Neuronal stem cell (in vitro differentiated cells): ENCODE measurements around the gene ALDH3B2.

ENCODE experiments used
- DNase-seq: peaks from one replicate; pipeline ENCODE4 v3.0.0-alpha.2; 2013; ENCODE audit warnings: low spot score
- H2AFZ ChIP-seq: one replicate; pipeline ENCODE4 v1.6.1; 2013; ENCODE audit warnings: mild to moderate bottlenecking, low read length, inconsistent platforms
- H2AK5ac ChIP-seq: 2 replicates; pipeline ENCODE4 v1.6.1; 2013; ENCODE audit warnings: low read depth, mild to moderate bottlenecking, inconsistent platforms, low read length, moderate library complexity, mixed read lengths
- H2BK120ac ChIP-seq: 2 replicates; pipeline ENCODE4 v1.6.1; 2013; ENCODE audit warnings: low read depth, mild to moderate bottlenecking, inconsistent platforms, low read length, moderate library complexity, mixed read lengths
- H2BK12ac ChIP-seq: one replicate; pipeline ENCODE4 v1.6.1; 2013; ENCODE audit warnings: low read length, inconsistent platforms
- H2BK15ac ChIP-seq: 2 replicates; pipeline ENCODE4 v1.6.1; 2013; ENCODE audit warnings: mild to moderate bottlenecking, low read length, inconsistent platforms, mixed read lengths
- H2BK5ac ChIP-seq: one replicate; pipeline ENCODE4 v1.6.1; 2013; ENCODE audit warnings: inconsistent platforms, mild to moderate bottlenecking, low read length, moderate library complexity
- H3K14ac ChIP-seq: one replicate; pipeline ENCODE4 v1.6.1; 2013; ENCODE audit warnings: low read length, inconsistent platforms
- H3K18ac ChIP-seq: 2 replicates; pipeline ENCODE4 v1.6.1; 2013; ENCODE audit warnings: low read length, inconsistent platforms
- H3K23ac ChIP-seq: 2 replicates; pipeline ENCODE4 v1.6.1; 2013; ENCODE audit warnings: low read depth, mild to moderate bottlenecking, mixed read lengths, low read length, inconsistent platforms; ENCODE audit not compliant: poor library complexity
- H3K27ac ChIP-seq: replicated peaks from 3 replicates; pipeline ENCODE4 v1.5.1; 2013; ENCODE audit warnings: low read length, inconsistent platforms
- H3K27me3 ChIP-seq, 3 experiments: 2 replicates each; pipeline ENCODE4 v1.6.1; 2013; ENCODE audit warnings: low read length in 3 of 3, mild to moderate bottlenecking in 2 of 3, inconsistent platforms in 1 of 3, low read depth in 1 of 3, mixed read lengths in 1 of 3, moderate library complexity in 1 of 3; ENCODE audit not compliant: control insufficient read depth in 3 of 3, insufficient read depth in 3 of 3
- H3K36me3 ChIP-seq, 2 donors: replicated peaks in 1 of 2; 2 replicates each; pipeline ENCODE4 v1.6.1; 2013; ENCODE audit warnings: low read length in 2 of 2; ENCODE audit not compliant: control insufficient read depth in 2 of 2, insufficient read depth in 2 of 2
- H3K4ac ChIP-seq: 2 replicates; pipeline ENCODE4 v1.6.1; 2013; ENCODE audit warnings: inconsistent platforms, mild to moderate bottlenecking, low read length, moderate library complexity
- H3K4me1 ChIP-seq, 2 donors: 1 replicate in 1 of 2; 2 replicates in 1 of 2; pipeline ENCODE4 v1.6.1; 2013; ENCODE audit warnings: low read length in 2 of 2, low read depth in 1 of 2; ENCODE audit not compliant: control insufficient read depth in 2 of 2, insufficient read depth in 1 of 2
- H3K4me2 ChIP-seq: one replicate; pipeline ENCODE4 v1.6.1; 2013; ENCODE audit warnings: mild to moderate bottlenecking, low read length, inconsistent platforms; ENCODE audit not compliant: insufficient read depth, poor library complexity, severe bottlenecking
- H3K4me3 ChIP-seq, 2 donors: 2 replicates each; pipeline ENCODE4 v1.5.1; 2013; ENCODE audit warnings: low read length in 2 of 2, mild to moderate bottlenecking in 2 of 2, inconsistent platforms in 1 of 2, moderate library complexity in 1 of 2
- H3K79me1 ChIP-seq: one replicate; pipeline ENCODE4 v1.6.1; 2013; ENCODE audit warnings: low read depth, mild to moderate bottlenecking, inconsistent platforms, low read length, moderate library complexity
- H3K9ac ChIP-seq: one replicate; pipeline ENCODE4 v1.6.1; 2013; ENCODE audit warnings: mild to moderate bottlenecking, low read depth, low read length, inconsistent platforms; ENCODE audit not compliant: poor library complexity
- H3K9me3 ChIP-seq, 2 donors: replicated peaks in 1 of 2; 2 replicates each; pipeline versions ENCODE3 to v1.6.1; 2013; ENCODE audit warnings: low read length in 2 of 2, mild to moderate bottlenecking in 2 of 2, inconsistent platforms in 1 of 2, low read depth in 1 of 2, mixed read lengths in 1 of 2, moderate library complexity in 1 of 2; ENCODE audit not compliant: control insufficient read depth in 2 of 2, insufficient read depth in 1 of 2
- H4K8ac ChIP-seq: one replicate; pipeline ENCODE4 v1.6.1; 2013; ENCODE audit warnings: low read depth, mild to moderate bottlenecking, inconsistent platforms, low read length, moderate library complexity
- H4K91ac ChIP-seq: one replicate; pipeline ENCODE4 v1.6.1; 2013; ENCODE audit warnings: low read length, low read depth, mild to moderate bottlenecking, inconsistent platforms; ENCODE audit not compliant: poor library complexity
- WGBS, 2 donors: extraction: QIAGEN DNeasy Blood & Tissue Kit; methylation state at CpG; one replicate each; pipeline ENCODE4 v1.1.7; 2013; ENCODE audit warnings: missing lambda C conversion rate in 2 of 2, mixed read lengths in 1 of 2; ENCODE audit not compliant: insufficient read length in 2 of 2, insufficient replicate concordance in 1 of 2; ENCODE audit errors: extremely low coverage in 2 of 2; 5-methylcytosine and 5-hydroxymethylcytosine counted together

ALDH3B2 gene

GRCh38 chr11:67666676-67667489 lies 7.5 kb downstream of the ALDH3B2 start:
- Histone ChIP-seq H3K27me3 (peaks cover 0 to 12% (median 0%) of the 10 kb centered on the region in 3 experiments), H3K4me2 (no peak overlapping the region), H3K79me1 (no peaks in the 10 kb centered on the region), H3K4me1 (peaks cover 0 to 1% of the 10 kb centered on the region in 2 donors), H3K4me3 (no peak overlapping the region), H3K23ac (peak overlapping the region; percentile 67), H2AK5ac (peak overlapping the region; percentile 91), H2BK5ac (no peak overlapping the region), H2BK15ac (peak overlapping the region; percentile 67), H2AFZ (no peak overlapping the region), H4K91ac (no peak overlapping the region), H3K18ac (peak overlapping the region; percentile 41), H3K4ac (no peak overlapping the region), H2BK12ac (no peak overlapping the region), H3K14ac (peak overlapping the region; percentile 56), H4K8ac (peak overlapping the region; percentile 52), H3K9ac (no peak overlapping the region), H3K9me3 (no peaks in the 10 kb centered on the region), H3K27ac (no peak overlapping the region), H2BK120ac (no peak overlapping the region), H3K36me3 (peaks cover 0 to 2% of the 10 kb centered on the region in 2 donors)
- no peak for DNase-seq
- WGBS, 2 donors: no CpG with 5 or more reads among the region's 20 CpGs

- no peak overlapping the region for H2AFZ ChIP-seq
- peak overlapping the region; percentile 1 for H3K14ac ChIP-seq
- DNase-seq: no peak
- peak overlapping the region; percentile 83 for H2BK15ac ChIP-seq
- no peaks in the 10 kb centered on the region for H3K79me1 ChIP-seq
- H2BK12ac ChIP-seq: no peak overlapping the region
- no peak overlapping the region for H3K4ac ChIP-seq
- no peak overlapping the region for H3K4me2 ChIP-seq
- H3K23ac ChIP-seq: no peak overlapping the region
- WGBS, 2 donors: no CpG with 5 or more reads among the region's 11 CpGs
- no peak overlapping the region for H4K8ac ChIP-seq
- H3K36me3 ChIP-seq: peaks cover 0 to 2% of the 10 kb centered on the region in 2 donors
- peaks cover 0 to 1% of the 10 kb centered on the region in 2 donors for H3K4me1 ChIP-seq
- no peak overlapping the region for H2BK5ac ChIP-seq
- H2BK120ac ChIP-seq: no peak overlapping the region
- no peak overlapping the region for H4K91ac ChIP-seq
- no peaks in the 10 kb centered on the region for H3K9me3 ChIP-seq
- H3K4me3 ChIP-seq: no peak overlapping the region
- peaks cover 0 to 14% (median 0%) of the 10 kb centered on the region in 3 experiments for H3K27me3 ChIP-seq
- peak overlapping the region; percentile 91 for H2AK5ac ChIP-seq
- H3K9ac ChIP-seq: no peak overlapping the region
- peak overlapping the region; percentile 38 for H3K18ac ChIP-seq
- H3K27ac ChIP-seq: no peak overlapping the region
Measured at GRCh38 chr11:67666303-67666645, 8.1 kb downstream of the ALDH3B2 start.

- Histone ChIP-seq H2BK120ac (no peak overlapping the region), H3K4me3 (no peak overlapping the region), H3K27me3 (peaks cover 0 to 14% (median 0%) of the 10 kb centered on the region in 3 experiments), H2BK12ac (peak overlapping the region; percentile 58), H2BK5ac (no peak overlapping the region), H2AFZ (no peak overlapping the region), H4K91ac (no peak overlapping the region), H2AK5ac (peak overlapping the region; percentile 84), H3K18ac (peak overlapping the region; percentile 71), H3K36me3 (peaks cover 0 to 2% of the 10 kb centered on the region in 2 donors), H3K23ac (peak overlapping the region; percentile 12), H2BK15ac (peak overlapping the region; percentile 83), H3K4me1 (peaks cover 0 to 1% of the 10 kb centered on the region in 2 donors), H3K27ac (no peak overlapping the region), H3K9me3 (no peaks in the 10 kb centered on the region), H3K79me1 (no peaks in the 10 kb centered on the region), H3K4ac (no peak overlapping the region), H3K4me2 (no peak overlapping the region), H3K9ac (no peak overlapping the region), H3K14ac (peak overlapping the region; percentile 1), H4K8ac (no peak overlapping the region)
- DNase-seq: no peak
- WGBS, 2 donors: no CpG with 5 or more reads among the region's 24 CpGs
Measured at GRCh38 chr11:67665541-67666302, 8.7 kb downstream of the ALDH3B2 start.
